CD14-positive monocyte (primary cell): ENCODE data around the gene ZFHX2. TPM values are rescaled to one million over a fixed set of nuclear protein-coding genes. Genes with fewer than 3 reads are reported as not detected.

Source experiments
- DNase-seq, 3 donors: peaks; one replicate each; pipeline ENCODE4 v3.0.0-alpha.2; 2011 to 2022
- H2AFZ ChIP-seq: 2 replicates; pipeline ENCODE4 v1.6.0; 2012; ENCODE audit warnings: mild to moderate bottlenecking, low read depth, low read length, inconsistent platforms; ENCODE audit not compliant: insufficient read depth, poor library complexity, severe bottlenecking
- H3K27ac ChIP-seq, 2 donors: 1 replicate in 1 of 2; 2 replicates in 1 of 2; pipeline ENCODE4 v1.5.1; 2012 to 2013; ENCODE audit warnings: low read length in 2 of 2, control low read depth in 1 of 2, inconsistent platforms in 1 of 2, low read depth in 1 of 2, mild to moderate bottlenecking in 1 of 2
- H3K27me3 ChIP-seq, 2 donors: one replicate each; pipeline versions ENCODE4 v1.6.0 to v1.6.1; 2011 to 2013; ENCODE audit warnings: low read length in 2 of 2; ENCODE audit not compliant: control insufficient read depth in 2 of 2, insufficient read depth in 2 of 2
- H3K36me3 ChIP-seq, 2 donors: replicated peaks in 1 of 2; 1 replicate in 1 of 2; 2 replicates in 1 of 2; pipeline versions ENCODE4 v1.5.1 to v1.6.1; 2012 to 2013; ENCODE audit warnings: low read length in 2 of 2, control low read depth in 1 of 2, inconsistent platforms in 1 of 2, mild to moderate bottlenecking in 1 of 2; ENCODE audit not compliant: insufficient read depth in 2 of 2, control insufficient read depth in 1 of 2
- H3K4me1 ChIP-seq, 2 donors: 1 replicate in 1 of 2; 2 replicates in 1 of 2; pipeline versions ENCODE4 v1.5.1 to v1.6.1; 2012 to 2013; ENCODE audit warnings: low read length in 2 of 2, control low read depth in 1 of 2, inconsistent platforms in 1 of 2, mild to moderate bottlenecking in 1 of 2, moderate library complexity in 1 of 2; ENCODE audit not compliant: insufficient read depth in 2 of 2, control insufficient read depth in 1 of 2
- H3K4me2 ChIP-seq: replicated peaks from 2 replicates; pipeline ENCODE3; 2012; ENCODE audit warnings: low read length, moderate library complexity, mild to moderate bottlenecking; ENCODE audit not compliant: poor library complexity, severe bottlenecking; ENCODE audit errors: extremely low read depth
- H3K4me3 ChIP-seq, 3 experiments: fragments of 200-600 bp in 1 of 3; sonication (generic) in 1 of 3; replicated peaks in 1 of 3; 1 replicate in 2 of 3; 2 replicates in 1 of 3; pipeline ENCODE4 v1.5.1; 2011 to 2013; ENCODE audit warnings: low read length in 3 of 3, mild to moderate bottlenecking in 3 of 3, control low read depth in 2 of 3, low read depth in 2 of 3, inconsistent platforms in 1 of 3, moderate library complexity in 1 of 3
- H3K79me2 ChIP-seq: 2 replicates; pipeline ENCODE4 v1.6.0; 2012; ENCODE audit warnings: mild to moderate bottlenecking, control low read depth, inconsistent platforms, low read length, moderate library complexity; ENCODE audit not compliant: insufficient read depth
- H3K9ac ChIP-seq: 2 replicates; pipeline ENCODE4 v1.6.0; 2017; ENCODE audit warnings: low read length, mild to moderate bottlenecking; ENCODE audit not compliant: insufficient read depth, poor library complexity, severe bottlenecking
- H3K9me3 ChIP-seq, 2 donors: replicated peaks in 1 of 2; 1 replicate in 1 of 2; 2 replicates in 1 of 2; pipeline versions ENCODE4 v1.5.1 to v1.6.1; 2012 to 2013; ENCODE audit warnings: low read length in 2 of 2, control low read depth in 1 of 2; ENCODE audit not compliant: control insufficient read depth in 1 of 2, insufficient read depth in 1 of 2
- H4K20me1 ChIP-seq: 2 replicates; pipeline ENCODE4 v1.6.0; 2012; ENCODE audit warnings: mild to moderate bottlenecking, low read length, control low read depth, moderate library complexity; ENCODE audit not compliant: insufficient read depth
- H3K27ac Mint-ChIP-seq, 7 donors: one replicate each; pipeline ENCODE4 v1.8.0; 2020; ENCODE audit warnings: mild to moderate bottlenecking in 7 of 7, mixed read lengths in 7 of 7, moderate library complexity in 6 of 7, inconsistent platforms in 2 of 7
- H3K27me3 Mint-ChIP-seq, 3 donors: one replicate each; pipeline ENCODE4 v1.8.0; 2021 to 2022; ENCODE audit warnings: low read depth in 3 of 3, mild to moderate bottlenecking in 3 of 3, mixed read lengths in 3 of 3, moderate library complexity in 3 of 3, inconsistent platforms in 1 of 3
- H3K36me3 Mint-ChIP-seq, 2 donors: one replicate each; pipeline ENCODE4 v1.8.0; 2020; ENCODE audit warnings: mixed read lengths in 2 of 2, inconsistent platforms in 1 of 2, mild to moderate bottlenecking in 1 of 2
- H3K4me1 Mint-ChIP-seq: one replicate; pipeline ENCODE4 v1.8.0; 2020; ENCODE audit warnings: mild to moderate bottlenecking, mixed read lengths
- H3K4me3 Mint-ChIP-seq, 2 donors: one replicate each; pipeline ENCODE4 v1.8.0; 2020; ENCODE audit warnings: mild to moderate bottlenecking in 2 of 2, mixed read lengths in 2 of 2, moderate library complexity in 1 of 2
- H3K9me3 Mint-ChIP-seq, 7 donors: one replicate each; pipeline ENCODE4 v1.8.0; 2020 to 2022; ENCODE audit warnings: mixed read lengths in 7 of 7, mild to moderate bottlenecking in 6 of 7, moderate library complexity in 6 of 7, inconsistent platforms in 2 of 7
- WGBS: methylation state at CpG from one replicate; pipeline ENCODE4 v1.1.5; 2013; ENCODE audit warnings: missing lambda C conversion rate; ENCODE audit not compliant: insufficient coverage; 5-methylcytosine and 5-hydroxymethylcytosine counted together
- intact Hi-C, 2 donors: fragments of 100-400 bp; cut with micrococcal nuclease; formaldehyde crosslinking; loops; one replicate each; pipeline versions ENCODE4 v1.15.0 to v1.15.1; 2023
- polyA plus RNA-seq, 3 donors: library from polyadenylated mRNA; depleted of rRNA in 1 of 3; unstranded in 2 of 3; stranded (reverse) in 1 of 3; fragments of 300-500 nt in 2 of 3; fragments of >200 nt in 1 of 3; fragmentation: Illumina TruSeq in 2 of 3; gene quantifications; 1 replicate in 2 of 3; 2 replicates in 1 of 3; pipeline ENCODE4 v1.2.3, GENCODE V29; 2012 to 2021
- TF ChIP-seq, protein P1 (sequence below): fragments of 200-600 bp; IDR thresholded peaks from one replicate; pipeline ENCODE4 v1.8.0; 2022; ENCODE audit warnings: antibody characterized with exemption, mild to moderate bottlenecking

ZFHX2 gene
- polyA plus RNA-seq, 3 donors = 0.01 to 0.07 TPM; not detected in 1

DNA sequence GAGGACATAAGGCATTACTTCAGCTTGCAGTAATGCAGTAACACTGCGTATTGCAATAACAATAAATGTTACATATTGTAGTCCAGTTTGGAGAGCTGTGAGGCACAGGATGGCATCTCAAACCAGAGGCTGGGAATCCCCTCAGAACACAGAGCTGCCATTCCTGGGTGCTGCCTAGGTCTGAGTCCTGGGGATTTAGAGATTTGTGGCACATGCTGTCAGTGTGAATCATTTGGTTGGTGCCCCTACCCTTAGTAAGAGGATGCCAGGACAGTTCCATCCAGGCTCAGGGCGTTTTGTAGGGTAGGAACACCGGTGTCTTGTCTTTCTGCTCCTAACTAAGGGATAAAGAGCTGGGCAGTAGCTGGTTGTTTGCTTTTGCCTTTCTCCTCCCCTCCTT lies 22.5 kb downstream of the ZFHX2 start:
- Mint-ChIP-seq H3K27ac (no peak overlapping the region), H3K4me3 (no peak overlapping the region), H3K9me3 (peaks cover 0 to 2% (median 0%) of the 10 kb centered on the region in 7 donors), H3K4me1 (peaks cover 12% of the 10 kb centered on the region), H3K27me3 (peaks cover 0 to 9% (median 4%) of the 10 kb centered on the region in 3 donors), H3K36me3 (no peaks in the 10 kb centered on the region)
- Histone ChIP-seq H3K4me1 (peaks cover 0 to 4% of the 10 kb centered on the region in 2 donors), H4K20me1 (no peaks in the 10 kb centered on the region), H2AFZ (no peak overlapping the region), H3K27ac (no peak overlapping the region), H3K4me2 (no peak overlapping the region), H3K4me3 (no peak overlapping the region), H3K79me2 (no peaks in the 10 kb centered on the region), H3K27me3 (no peaks in the 10 kb centered on the region), H3K36me3 (no peaks in the 10 kb centered on the region), H3K9ac (no peak overlapping the region), H3K9me3 (no peaks in the 10 kb centered on the region)
- no CpG with 5 or more reads among the region's 3 CpGs for WGBS
- no peak for DNase-seq
- TF ChIP-seq, protein P1, sequence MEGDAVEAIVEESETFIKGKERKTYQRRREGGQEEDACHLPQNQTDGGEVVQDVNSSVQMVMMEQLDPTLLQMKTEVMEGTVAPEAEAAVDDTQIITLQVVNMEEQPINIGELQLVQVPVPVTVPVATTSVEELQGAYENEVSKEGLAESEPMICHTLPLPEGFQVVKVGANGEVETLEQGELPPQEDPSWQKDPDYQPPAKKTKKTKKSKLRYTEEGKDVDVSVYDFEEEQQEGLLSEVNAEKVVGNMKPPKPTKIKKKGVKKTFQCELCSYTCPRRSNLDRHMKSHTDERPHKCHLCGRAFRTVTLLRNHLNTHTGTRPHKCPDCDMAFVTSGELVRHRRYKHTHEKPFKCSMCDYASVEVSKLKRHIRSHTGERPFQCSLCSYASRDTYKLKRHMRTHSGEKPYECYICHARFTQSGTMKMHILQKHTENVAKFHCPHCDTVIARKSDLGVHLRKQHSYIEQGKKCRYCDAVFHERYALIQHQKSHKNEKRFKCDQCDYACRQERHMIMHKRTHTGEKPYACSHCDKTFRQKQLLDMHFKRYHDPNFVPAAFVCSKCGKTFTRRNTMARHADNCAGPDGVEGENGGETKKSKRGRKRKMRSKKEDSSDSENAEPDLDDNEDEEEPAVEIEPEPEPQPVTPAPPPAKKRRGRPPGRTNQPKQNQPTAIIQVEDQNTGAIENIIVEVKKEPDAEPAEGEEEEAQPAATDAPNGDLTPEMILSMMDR = no peak
- intact Hi-C loops = no loop called here

DNA sequence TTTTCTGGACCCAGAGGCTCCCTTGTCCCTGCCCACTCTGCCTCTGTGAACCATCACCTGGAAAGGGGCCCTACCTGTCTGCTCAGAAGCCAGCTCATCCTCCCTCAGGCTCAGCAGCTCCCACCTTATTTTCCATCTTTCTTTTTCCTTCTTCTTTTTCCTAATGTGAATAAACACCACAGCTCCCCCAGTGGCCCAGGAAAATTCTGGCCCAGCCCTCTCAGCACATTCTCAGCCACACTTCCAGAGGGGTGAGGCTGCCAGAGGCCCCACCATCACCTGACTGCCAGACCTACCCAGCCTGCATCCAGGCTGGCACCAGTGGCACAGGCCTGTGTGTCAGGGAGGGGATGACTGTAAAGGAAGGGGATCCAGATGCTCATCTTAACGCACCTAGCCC lies 23.0 kb downstream of the ZFHX2 start:
- Histone ChIP-seq H3K9me3 (no peaks in the 10 kb centered on the region), H2AFZ (no peak overlapping the region), H4K20me1 (no peaks in the 10 kb centered on the region), H3K27me3 (no peaks in the 10 kb centered on the region), H3K27ac (no peak overlapping the region), H3K4me2 (no peak overlapping the region), H3K79me2 (no peaks in the 10 kb centered on the region), H3K4me1 (peaks cover 0 to 4% of the 10 kb centered on the region in 2 donors), H3K36me3 (no peaks in the 10 kb centered on the region), H3K4me3 (no peak overlapping the region), H3K9ac (no peak overlapping the region)
- Mint-ChIP-seq H3K27ac (no peak overlapping the region), H3K36me3 (no peaks in the 10 kb centered on the region), H3K4me3 (no peak overlapping the region), H3K9me3 (peaks cover 0 to 2% (median 0%) of the 10 kb centered on the region in 7 donors), H3K27me3 (peaks cover 0 to 9% (median 4%) of the 10 kb centered on the region in 3 donors), H3K4me1 (peaks cover 12% of the 10 kb centered on the region)
- WGBS = no CpG with 5 or more reads among the region's 1 CpG
- TF ChIP-seq, protein P1 = no peak
- DNase-seq = no peak
- intact Hi-C loops = no loop called here
